HG02571 (cell line): ENCODE data around the gene CTDP1.
"Not testable (repeated sequence)": the region's sequence is repeated elsewhere in the genome, so short reads cannot be mapped to it uniquely, and the experiment has no call there.

Experiments used
- ATAC-seq: cut with Tn5 transposase; IDR thresholded peaks from one replicate; pipeline ENCODE4 v1.9.1; 2021; ENCODE audit warnings: mild to moderate bottlenecking, moderate library complexity; ENCODE audit not compliant: unreplicated experiment

Gene CTDP1

DNA sequence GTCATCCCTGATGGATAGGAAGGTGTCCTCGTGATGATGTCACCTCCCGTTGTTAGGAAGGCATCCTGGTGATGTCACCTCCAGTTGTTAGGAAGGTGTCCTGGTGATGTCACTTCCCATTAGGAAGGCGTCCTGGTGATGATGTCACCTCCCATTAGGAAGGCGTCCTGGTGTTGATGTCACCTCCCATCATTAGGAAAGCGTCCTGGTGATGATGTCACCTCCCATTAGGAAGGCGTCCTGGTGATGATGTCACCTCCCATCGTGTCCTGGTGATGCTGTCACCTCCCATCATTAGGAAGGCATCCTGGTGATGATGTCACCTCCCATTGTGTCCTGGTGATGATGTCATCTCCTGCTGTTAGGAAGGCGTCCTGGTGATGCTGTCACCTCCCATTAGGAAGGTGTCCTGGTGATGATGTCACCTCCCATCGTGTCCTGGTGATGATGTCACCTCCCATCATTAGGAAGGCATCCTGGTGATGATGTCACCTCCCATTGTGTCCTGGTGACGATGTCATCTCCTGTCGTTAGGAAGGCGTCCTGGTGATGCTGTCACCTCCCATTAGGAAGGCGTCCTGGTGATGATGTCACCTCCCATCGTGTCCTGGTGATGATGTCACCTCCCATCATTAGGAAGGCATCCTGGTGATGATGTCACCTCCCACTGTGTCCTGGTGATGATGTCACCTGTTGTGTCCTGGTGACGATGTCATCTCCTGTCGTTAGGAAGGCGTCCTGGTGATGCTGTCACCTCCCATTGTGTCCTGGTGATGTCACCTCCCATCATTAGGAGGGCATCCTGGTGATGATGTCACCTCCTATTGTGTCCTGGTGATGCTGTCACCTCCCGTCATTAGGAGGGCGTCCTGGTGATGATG, 40.1 kb downstream of the CTDP1 start:
- not testable (repeated sequence) for ATAC-seq

DNA sequence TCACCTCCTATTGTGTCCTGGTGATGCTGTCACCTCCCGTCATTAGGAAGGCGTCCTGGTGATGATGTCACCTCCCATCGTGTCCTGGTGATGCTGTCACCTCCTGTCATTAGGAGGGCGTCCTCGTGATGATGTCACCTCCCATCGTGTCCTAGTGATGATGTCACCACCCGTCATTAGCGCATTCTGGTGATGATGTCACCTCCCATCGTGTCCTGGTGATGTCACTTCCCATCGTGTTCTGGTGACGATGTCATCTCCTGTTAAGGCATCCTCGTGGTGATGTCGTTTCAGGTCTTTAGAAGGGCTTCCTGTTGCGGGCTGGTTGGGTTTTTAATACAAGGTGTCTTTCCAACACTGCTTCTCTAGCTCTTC, 40.7 kb downstream of the CTDP1 start:
- no peak for ATAC-seq

DNA sequence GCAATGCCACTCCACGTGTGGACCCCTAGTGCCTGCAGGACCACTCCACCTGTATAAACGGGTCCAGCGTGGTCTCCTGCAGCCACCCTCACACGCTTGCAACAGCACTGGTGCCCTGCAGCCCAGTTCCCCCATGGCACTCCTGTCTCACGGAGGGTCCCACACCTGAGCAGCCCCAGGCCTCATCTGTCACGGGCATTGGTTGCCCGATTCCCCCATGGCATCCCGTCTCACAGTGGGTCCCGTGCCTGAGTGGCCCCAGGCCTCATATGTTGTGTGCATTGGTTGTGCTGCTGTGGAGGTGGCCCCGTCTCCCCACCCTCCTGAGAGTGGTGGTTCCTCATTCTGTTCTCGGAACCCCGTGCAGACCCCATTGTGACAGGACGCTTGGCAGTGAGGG, 43.4 kb downstream of the CTDP1 start:
- no peak for ATAC-seq

DNA sequence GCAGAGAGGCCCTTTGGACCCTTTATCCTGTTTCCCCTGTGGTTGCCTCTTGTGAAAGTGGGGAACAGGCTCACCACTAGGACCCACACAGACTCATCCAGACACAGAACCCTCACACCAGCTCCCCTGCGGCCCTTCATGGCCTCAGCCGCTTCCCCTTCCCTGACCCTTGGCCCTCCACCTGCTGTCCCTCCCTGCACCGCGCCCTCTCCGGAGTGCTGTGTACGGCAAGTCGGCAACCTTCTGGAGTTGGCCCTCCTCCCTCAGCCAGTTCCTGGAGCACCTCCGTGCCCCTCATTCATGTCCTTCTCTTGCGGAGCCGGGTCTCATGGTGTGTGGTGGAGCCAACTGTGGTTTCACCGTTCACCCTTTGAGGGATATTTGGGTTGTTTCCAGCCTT, 44.0 kb downstream of the CTDP1 start:
- ATAC-seq = no peak

DNA sequence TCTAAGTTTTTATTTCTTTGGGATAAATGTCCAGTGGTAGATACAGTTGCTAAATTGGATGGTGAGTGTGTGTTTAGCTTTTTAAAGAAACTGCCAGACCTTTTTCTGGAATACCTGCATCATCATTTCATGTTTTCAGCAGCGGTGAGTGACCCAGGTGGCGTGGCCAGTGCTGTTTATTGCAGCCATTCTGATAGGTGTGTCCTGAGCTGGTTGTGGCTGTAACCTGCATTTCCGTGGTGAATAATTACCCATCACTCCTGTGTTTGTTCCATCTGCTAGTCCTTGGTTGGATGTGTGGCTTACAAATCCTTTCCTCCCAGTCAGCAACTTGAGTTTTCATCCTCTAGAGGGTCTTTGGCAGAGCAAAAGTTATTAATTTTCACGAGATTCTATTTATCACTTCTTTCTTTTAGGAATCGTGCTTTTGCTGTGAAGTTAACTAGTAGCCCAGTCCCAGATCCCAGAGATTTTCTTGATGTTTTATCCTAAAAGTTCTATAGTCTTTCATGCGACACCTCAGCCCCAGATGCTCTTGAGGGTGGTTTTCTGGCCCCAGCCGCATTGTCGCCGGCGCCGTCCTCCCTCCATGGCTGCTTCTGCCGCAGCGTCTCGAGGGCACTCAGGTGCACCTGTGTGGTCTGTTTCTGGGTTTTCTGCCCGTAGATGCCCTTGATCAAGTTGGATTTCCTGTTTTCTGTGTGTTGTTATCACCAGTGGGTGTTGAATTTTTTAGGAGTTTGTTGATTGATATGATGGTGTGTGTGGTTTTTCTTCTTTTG, 44.9 kb downstream of the CTDP1 start:
- ATAC-seq = no peak

DNA sequence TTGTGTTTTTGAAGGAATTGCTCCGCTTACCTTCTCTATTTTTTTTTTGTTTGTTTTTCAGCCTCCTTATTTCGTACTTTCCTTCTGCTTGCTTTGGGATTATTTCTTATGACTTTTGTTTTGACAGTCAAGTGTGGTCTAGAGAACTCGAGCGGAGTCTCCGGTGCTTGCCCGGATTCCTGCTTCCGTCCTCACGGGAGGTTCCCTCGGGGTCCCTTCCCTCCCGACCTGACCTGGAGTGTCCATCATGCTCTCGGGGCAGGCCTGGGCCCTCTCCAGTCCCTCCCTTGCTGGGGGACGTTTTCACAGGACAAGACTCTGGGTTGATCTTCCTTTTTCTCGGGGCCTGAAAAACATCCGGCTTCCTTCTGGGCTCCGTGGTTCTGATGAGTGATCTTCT, 45.9 kb downstream of the CTDP1 start:
- ATAC-seq = no peak

DNA sequence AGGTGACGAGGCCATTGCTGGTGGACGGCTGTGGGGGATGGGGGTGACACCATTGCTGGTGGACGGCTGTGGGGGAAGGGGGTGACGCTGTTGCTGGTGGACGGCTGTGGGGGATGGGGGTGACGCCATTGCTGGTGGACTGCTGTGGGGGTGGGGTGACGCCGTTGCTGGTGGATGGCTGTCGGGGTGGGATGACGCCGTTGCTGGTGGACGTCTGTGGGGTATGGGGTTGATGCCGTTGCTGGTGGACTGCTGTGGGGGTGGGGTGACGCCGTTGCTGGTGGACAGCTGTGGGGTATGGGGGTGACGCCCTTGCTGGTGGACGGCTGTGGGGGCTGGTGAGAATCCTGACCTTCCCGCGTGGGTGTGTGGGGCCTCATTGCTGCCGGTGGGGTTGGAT, 47.1 kb downstream of the CTDP1 start:
- no peak for ATAC-seq

DNA sequence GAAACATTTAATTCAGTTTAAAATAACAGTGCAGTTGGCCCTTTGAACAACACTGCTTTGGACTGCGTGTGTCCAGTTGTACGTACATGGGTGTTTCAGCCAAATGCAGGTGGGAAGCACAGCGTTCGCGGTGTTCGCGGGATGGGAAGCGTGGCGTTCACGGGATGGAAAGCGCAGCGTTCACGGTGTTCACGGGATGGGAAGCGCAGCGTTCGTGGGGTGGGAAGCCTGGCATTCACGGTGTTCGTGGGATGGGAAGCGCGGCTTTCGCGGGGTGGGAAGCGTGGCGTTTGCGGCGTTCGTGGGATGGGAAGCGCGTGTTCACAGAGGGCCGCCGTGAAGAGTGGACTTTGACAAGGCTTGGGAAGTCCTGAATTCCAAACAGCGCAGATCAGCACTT, 47.6 kb downstream of the CTDP1 start:
- ATAC-seq = no peak

DNA sequence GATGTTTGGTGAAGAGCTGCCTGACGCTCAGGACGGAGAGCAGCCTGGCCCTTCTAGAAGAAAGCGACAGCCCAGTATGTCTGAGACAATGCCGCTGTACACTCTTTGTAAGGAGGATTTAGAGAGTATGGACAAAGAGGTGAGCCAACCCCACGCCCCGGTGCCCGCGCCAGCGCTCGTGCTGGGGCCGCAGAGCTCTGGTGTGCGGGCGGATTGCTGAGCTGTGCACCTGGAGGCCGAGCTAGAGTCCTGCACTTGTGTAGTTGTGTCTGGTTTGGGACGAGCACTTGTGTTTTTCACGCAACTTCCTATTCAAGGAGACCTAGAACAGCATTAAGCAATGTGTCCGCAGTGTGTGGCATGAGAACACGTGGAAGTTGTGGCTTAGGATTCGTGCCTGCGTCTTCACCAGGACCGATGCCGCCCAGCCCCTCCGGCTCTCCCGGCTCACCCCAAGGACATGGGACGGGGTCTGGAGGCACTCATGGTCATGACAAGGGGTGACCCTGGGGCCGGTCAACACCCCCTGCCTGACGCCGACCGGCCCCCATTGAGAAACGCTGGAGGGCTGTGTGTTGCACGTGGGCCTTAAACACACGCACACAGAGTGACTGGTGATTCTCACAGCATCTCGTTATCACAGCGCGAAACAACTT, 49.5 kb downstream of the CTDP1 start:
- no peak for ATAC-seq

DNA sequence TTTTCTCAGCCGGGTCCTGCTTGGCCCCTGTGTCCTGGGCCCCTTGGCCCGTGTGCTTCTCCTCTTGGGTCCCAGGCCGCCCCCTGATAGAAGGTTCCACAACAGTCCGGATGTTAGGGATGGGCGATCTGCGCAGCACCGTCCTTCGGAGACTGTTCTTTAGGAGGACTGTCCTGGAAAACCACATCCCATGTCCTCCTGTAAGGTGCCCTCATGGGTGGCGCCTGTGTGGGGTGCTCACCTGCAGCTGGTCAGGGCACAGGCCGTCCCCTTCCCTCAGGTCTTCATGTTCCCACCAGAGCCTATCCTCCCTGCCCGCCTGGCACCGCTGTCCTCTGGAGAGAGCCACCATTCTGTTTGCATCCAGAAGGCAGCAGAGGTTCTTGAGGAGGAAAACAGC, 50.0 kb downstream of the CTDP1 start:
- ATAC-seq = no peak

DNA sequence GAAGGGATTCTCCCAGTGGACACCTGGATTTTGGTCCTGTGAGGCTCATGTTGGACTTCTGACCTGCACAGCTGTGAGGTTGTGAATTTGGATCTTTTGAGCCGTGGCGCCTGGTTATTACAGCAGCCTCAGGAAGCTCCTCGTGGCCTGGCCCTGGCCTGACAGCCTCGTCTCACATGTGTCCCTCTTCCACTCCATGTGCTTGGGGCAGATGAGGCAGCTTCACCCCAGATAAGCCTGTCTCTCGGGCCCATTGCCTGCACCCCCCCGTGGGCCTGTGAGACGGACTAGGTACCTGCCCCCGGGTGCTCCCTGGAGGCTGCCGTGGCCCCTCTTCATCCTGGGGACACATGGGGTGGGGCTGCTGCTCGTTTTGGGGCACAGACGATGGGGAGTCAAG, 51.2 kb downstream of the CTDP1 start:
- ATAC-seq = no peak

DNA sequence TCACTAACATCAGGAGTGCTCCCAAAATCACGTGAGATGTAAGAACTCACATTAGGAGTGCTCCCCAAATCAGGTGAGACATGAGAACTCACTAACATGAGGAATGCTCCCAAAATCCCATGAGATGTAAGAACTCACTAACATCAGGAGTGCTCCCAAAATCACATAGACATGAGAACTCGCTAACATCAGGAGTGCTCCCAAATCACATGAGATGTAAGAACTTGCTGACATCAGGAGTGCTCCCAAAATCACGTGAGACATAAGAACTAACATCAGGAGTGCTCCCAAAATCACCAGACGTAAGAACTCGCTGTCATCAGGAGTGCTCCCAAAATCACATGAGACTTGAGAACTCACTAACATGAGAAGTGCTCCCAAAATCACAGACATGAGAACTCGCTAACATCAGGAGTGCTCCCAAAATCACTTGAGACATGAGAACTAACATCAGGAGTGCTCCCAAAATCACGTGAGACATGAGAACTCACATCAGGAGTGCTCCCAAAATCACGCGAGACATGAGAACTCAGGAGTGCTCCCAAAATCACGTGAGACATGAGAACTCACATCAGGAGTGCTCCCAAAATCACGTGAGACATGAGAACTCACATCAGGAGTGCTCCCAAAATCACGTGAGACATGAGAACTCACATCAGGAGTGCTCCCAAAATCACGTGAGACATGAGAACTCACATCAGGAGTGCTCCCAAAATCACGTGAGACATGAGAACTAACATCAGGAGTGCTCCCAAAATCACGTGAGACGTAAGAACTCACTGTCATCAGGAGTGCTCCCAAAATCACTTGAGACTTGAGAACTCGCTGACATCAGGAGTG, 52.5 kb downstream of the CTDP1 start:
- not testable (repeated sequence) for ATAC-seq

DNA sequence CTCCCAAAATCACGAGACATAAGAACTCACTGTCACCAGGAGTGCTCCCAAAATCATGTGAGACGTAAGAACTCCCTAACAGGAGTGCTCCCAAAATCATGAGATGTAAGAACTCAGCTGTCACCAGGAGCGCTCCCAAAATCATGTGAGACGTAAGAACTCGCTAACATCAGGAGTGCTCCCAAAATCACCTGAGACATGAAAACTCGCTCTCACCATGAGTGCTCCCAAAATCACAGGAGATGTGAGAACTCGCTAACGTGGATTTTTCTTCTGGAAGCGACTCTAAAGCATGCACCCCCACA, 53.1 kb downstream of the CTDP1 start:
- no peak for ATAC-seq

DNA sequence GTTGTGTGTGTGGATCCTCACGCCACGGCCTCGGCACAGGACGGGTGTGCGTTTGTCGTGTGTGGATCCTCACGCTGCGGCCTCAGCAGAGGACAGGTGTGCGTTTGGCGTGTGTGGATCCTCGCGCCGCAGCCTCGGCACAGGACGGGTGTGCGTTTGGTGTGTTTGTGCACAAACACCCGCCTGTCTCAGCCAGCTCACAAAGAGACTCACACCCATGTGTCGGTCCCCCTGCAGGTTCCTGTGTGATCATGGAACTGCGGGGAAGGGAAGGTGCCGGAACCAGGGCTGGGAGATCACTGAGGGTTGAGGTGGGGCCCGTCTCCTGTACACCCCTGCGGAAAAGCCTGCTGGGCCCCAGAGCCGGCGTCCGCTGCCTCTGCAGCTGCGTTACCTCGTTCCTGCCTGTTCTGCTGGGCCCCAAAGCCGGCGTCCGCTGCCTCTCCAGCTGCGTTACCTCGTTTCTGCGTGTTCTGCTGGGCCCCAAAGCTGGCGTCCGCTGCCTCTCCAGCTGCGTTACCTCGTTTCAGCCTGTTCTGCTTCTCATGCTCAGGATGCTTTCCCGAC, 53.6 kb downstream of the CTDP1 start:
- no peak for ATAC-seq

DNA sequence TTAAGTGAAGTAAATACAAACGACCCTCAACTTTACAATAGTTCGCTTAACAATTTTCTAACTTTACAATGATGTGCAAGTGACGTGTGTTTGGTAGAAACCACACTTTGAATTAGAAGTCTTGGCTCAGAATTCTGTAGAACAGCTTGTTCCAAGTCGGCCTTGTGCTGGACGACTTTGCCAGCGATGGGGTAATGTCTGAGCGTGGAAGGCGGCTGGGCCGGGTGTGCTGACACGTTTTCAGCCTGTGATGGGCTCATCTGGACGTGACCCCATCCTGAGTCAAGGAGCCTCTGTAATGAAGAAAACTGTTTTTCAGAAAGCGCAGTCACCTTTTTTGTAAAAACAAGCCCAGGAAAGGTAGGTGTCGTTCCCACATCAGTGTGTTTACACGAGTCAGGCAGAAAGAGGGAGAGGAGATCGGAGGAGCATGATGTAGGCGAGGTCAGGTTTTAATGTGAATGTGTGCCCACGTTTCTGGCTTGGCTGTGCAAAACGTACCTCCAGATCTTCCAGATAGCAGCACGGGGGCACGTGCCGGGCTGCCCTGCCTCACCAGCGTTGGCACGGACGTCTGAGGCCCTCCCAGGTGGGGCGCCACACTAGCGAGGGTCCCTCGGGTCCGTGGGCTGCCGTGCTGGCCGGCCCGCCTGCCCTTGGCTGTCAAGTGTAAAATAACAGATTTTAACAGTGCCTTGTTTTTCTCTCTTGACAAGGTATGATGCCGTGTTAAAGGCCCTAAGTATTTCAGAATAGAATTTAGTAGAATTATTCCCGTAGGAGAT, 54.6 kb downstream of the CTDP1 start:
- no peak for ATAC-seq

DNA sequence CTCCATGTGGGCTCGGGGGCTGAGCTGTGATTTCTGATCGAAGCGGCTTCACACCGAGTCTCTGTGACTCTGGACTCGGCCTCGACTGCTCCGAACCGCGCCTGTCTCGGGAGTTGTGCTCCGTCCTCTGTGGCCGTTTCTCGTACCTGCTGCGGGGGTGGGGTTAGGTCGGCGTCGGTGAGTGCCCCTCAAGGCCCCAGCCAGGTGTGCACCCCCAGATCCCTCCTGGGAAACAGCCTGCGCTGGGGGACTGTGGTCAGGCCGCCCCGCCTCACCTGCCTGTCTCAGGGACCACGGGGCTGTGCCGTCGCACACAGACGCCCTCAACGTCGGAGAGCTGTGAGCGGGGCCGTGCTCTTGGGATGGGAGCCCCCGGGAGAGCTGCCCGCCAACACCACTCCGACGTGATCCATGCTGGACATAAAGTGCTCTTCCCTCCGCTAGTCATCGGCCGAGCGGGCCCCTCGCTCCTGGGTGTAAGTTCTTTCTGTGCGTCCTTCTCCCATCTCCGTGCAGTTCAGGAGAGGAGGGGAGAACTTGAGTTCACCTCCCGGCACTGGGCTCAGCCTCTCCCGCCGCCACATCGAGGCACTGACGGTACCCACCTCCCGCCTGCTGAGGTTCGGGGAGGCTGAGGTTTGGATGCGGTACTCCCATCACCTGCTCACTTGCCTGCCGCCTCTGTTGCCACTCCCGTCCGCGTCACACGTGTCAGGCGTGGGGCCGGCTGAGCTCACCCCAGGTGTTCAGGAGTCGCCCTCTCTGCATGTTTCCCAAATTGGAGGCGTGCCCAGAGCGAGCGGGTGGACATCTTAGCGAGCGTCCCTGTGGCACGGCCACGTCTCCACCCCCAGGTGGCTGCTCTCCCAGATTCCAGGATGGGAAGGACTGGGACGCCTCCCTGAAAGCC, 55.7 kb downstream of the CTDP1 start:
- ATAC-seq = no peak

DNA sequence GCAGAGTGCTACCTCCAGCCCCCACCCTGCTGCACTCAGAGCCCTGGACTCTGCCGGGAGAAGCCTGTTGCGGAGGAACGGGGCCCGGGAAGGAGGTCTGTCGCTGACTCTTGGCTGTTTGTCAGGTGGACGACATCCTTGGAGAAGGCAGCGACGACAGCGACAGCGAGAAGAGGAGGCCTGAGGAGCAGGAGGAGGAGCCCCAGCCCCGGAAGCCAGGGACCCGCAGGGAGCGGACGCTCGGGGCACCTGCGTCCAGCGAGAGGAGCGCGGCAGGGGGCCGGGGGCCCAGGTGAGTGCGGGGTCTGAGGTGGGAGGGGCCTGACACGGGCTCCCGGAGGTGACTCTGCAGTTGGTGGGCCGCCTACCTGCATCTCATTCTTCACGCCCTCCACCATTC, 56.6 kb downstream of the CTDP1 start:
- no peak for ATAC-seq

DNA sequence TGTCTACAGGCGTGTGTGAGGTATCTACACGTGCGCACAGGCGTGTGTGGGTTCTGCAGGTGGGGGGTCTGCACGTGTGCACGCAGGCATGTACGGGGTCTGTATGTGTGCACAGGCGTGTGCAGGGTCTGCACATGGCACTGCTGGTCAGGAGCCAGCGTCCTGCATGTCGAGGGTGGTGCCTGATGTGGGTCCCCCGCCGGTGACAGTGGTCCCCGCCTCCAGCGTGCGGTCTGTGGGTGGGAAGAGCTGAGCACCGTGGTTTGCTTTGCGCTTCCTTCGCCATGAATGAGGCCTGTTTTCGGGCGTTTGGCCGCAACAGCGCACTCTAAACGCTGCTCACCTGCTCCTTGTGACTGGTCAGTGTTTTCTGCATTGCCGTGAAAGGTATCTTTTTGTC, 57.2 kb downstream of the CTDP1 start:
- ATAC-seq = no peak

DNA sequence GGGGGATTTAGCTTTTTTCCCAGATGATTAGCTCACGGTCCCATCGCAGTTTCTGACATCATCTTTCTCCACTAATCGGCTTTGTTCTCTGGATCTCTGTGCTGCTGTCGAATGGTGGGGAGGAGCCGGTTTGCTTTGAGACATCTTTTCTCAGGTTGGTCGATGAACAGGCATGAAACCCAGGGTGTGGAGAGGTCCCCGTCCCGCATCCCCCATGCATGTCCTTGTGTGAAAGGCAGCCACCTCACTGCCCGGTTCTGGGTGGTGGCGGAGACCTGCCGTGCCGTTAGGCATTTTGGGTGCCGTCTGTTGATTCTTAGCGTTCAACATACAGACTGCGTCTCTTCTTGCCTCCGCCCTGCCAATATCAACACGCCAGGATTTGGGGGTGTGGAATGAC, 57.8 kb downstream of the CTDP1 start:
- no peak for ATAC-seq
